Ectodermal cell (in vitro differentiated cells): ENCODE results near the gene FMO4.
"Not testable (repeated sequence)": the region's sequence is repeated elsewhere in the genome, so short reads cannot be mapped to it uniquely, and the experiment has no call there.

Source experiments
- H3K27ac ChIP-seq: 2 replicates; pipeline ENCODE4 v1.7.0; 2013; ENCODE audit warnings: mild to moderate bottlenecking, low read depth, low read length; ENCODE audit not compliant: insufficient read depth, poor library complexity, severe bottlenecking
- H3K27me3 ChIP-seq: 2 replicates; pipeline ENCODE4 v1.7.0; 2013; ENCODE audit warnings: mild to moderate bottlenecking, low read length; ENCODE audit not compliant: insufficient read depth, control insufficient read depth, poor library complexity, severe bottlenecking
- H3K36me3 ChIP-seq: one replicate; pipeline ENCODE4 v1.7.0; 2013; ENCODE audit warnings: low read length; ENCODE audit not compliant: control insufficient read depth, insufficient read depth
- H3K4me1 ChIP-seq: one replicate; pipeline ENCODE4 v1.7.0; 2013; ENCODE audit warnings: low read length; ENCODE audit not compliant: control insufficient read depth, insufficient read depth
- H3K4me3 ChIP-seq: 2 replicates; pipeline ENCODE4 v1.7.0; 2013; ENCODE audit warnings: low read depth, low read length, control low read depth; ENCODE audit not compliant: insufficient read depth
- H3K9me3 ChIP-seq: 2 replicates; pipeline ENCODE4 v1.7.0; 2013; ENCODE audit warnings: mild to moderate bottlenecking, low read length, moderate library complexity; ENCODE audit not compliant: control insufficient read depth
- WGBS, 2 experiments: methylation state at CpG; one replicate each; pipeline ENCODE4 v1.1.7; 2013; ENCODE audit warnings: missing lambda C conversion rate in 2 of 2; 5-methylcytosine and 5-hydroxymethylcytosine counted together

Gene FMO4

GRCh38 chr1:171351961-171352360, 38.0 kb downstream of the FMO4 start:
- no peaks in the 10 kb centered on the region for H3K4me1 ChIP-seq
- WGBS, 2 experiments = 71 to 75% methylated on average over 3 of the region's 3 CpGs

GRCh38 chr1:171352554-171352953, 38.6 kb downstream of the FMO4 start:
- H3K4me1 ChIP-seq = no peaks in the 10 kb centered on the region
- H3K4me3 ChIP-seq = no peak overlapping the region
- H3K36me3 ChIP-seq = no peaks in the 10 kb centered on the region
- no peak overlapping the region for H3K27ac ChIP-seq
- H3K27me3 ChIP-seq = no peaks in the 10 kb centered on the region
- WGBS, 2 experiments = 92 to 94% methylated on average over 2 of the region's 2 CpGs
- H3K9me3 ChIP-seq = no peaks in the 10 kb centered on the region

More at GRCh38 chr1:171351961-171352360, 38.0 kb downstream of the FMO4 start:
- Histone ChIP-seq H3K27me3 (no peaks in the 10 kb centered on the region), H3K4me3 (no peak overlapping the region), H3K27ac (no peak overlapping the region), H3K9me3 (no peaks in the 10 kb centered on the region), H3K36me3 (no peaks in the 10 kb centered on the region)

- no peak overlapping the region for H3K27ac ChIP-seq
- H3K4me3 ChIP-seq = no peak overlapping the region
- 87 to 94% methylated on average over 3 of the region's 3 CpGs for WGBS, 2 experiments
- H3K27me3 ChIP-seq = no peaks in the 10 kb centered on the region
- H3K36me3 ChIP-seq = no peaks in the 10 kb centered on the region
- H3K4me1 ChIP-seq = no peaks in the 10 kb centered on the region
- no peaks in the 10 kb centered on the region for H3K9me3 ChIP-seq
Measured at GRCh38 chr1:171355727-171356126, 41.7 kb downstream of the FMO4 start.

DNA sequence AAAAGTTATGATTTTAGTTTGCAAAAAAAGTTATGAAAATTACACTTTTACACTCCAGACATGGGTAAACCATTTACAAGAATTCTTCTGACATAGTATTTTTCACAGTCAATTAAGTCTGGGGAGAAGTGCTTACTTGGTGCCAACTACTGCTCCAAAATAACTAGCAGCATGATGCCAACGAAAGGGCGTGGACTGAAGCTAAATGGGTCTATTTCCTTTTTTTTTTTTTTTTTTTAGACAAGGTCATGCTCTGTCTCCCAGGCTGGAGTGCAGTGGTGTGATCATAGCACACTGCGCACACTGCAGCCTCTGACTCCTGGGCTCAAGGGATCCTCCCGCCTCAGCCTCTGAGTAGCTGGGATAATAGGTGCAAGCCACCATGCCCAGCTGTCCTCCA, 43.2 kb downstream of the FMO4 start:
- WGBS, 2 experiments = 78 to 80% methylated on average over 4 of the region's 4 CpGs
- H3K27ac ChIP-seq = no peak overlapping the region

GRCh38 chr1:171359355-171359648, 45.3 kb downstream of the FMO4 start:
- not testable (repeated sequence) for H3K27ac ChIP-seq, H3K4me3 ChIP-seq, H3K27me3 ChIP-seq, H3K9me3 ChIP-seq, H3K36me3 ChIP-seq, H3K4me1 ChIP-seq
- WGBS, 2 experiments = 91 to 93% methylated on average over 7 of the region's 7 CpGs

More for the DNA sequence above, 43.2 kb downstream of the FMO4 start:
- Histone ChIP-seq H3K4me3 (no peak overlapping the region), H3K36me3 (no peaks in the 10 kb centered on the region), H3K9me3 (no peaks in the 10 kb centered on the region), H3K4me1 (no peaks in the 10 kb centered on the region), H3K27me3 (no peaks in the 10 kb centered on the region)

DNA sequence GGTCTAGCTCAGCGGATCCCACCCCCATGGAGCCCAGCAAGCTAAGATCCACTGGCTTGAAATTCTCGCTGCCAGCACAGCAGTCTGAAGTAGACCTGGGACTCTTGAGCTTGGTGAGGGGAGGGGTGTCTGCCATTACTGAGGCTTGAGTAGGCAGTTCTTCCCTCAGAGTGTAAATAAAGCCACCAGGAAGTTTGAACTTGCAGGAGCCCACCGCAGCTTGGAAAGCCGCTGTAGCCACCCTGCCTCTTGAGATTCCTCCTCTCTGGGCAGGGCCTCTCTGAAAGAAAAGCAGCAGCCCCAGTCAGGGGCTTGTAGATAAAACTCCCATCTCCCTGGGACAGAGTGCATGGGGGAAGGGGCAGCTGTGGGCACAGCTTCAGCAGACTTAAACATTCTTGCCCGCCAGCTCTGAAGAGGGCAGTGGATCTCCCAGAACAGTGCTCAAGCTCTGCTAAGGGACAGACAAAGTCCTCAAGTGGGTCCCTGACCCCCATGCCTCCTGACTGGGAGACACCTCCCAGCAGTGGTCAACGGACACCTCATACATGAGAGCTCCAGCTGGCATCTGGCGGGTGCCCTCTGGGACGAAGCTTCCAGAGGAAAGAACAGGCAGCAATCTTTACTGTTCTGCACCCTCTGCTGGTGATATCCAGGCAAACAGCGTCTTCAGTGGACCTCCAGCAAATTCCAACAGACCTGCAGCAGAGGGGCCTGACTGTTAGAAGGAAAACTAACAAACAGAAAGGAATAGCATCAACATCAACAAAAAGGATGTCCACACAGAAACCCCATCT, 45.9 kb downstream of the FMO4 start:
- not testable (repeated sequence) for H3K4me3 ChIP-seq, H3K27ac ChIP-seq, H3K4me1 ChIP-seq, H3K9me3 ChIP-seq, H3K27me3 ChIP-seq, H3K36me3 ChIP-seq
- 83 to 88% methylated on average over 9 of the region's 9 CpGs for whole genome bisulfite sequencing, 2 experiments

GRCh38 chr1:171366085-171366484, 52.1 kb downstream of the FMO4 start:
- WGBS, 2 experiments = 97 to 98% methylated on average over 6 of the region's 6 CpGs
- H3K9me3 ChIP-seq = no peaks in the 10 kb centered on the region
- H3K4me3 ChIP-seq = no peak overlapping the region
- peaks cover 4% of the 10 kb centered on the region for H3K4me1 ChIP-seq
- no peak overlapping the region for H3K27ac ChIP-seq
- H3K27me3 ChIP-seq = no peaks in the 10 kb centered on the region
- H3K36me3 ChIP-seq = no peaks in the 10 kb centered on the region

- Histone ChIP-seq H3K36me3 (no peaks in the 10 kb centered on the region), H3K4me1 (peaks cover 4% of the 10 kb centered on the region), H3K9me3 (no peaks in the 10 kb centered on the region), H3K27ac (no peak overlapping the region), H3K27me3 (no peaks in the 10 kb centered on the region), H3K4me3 (no peak overlapping the region)
- WGBS, 2 experiments = 63% methylated on average over 2 of the region's 2 CpGs; no CpG with 5 or more reads in 1 of the 2 experiments
Measured at GRCh38 chr1:171366816-171367215, 52.8 kb downstream of the FMO4 start.

DNA sequence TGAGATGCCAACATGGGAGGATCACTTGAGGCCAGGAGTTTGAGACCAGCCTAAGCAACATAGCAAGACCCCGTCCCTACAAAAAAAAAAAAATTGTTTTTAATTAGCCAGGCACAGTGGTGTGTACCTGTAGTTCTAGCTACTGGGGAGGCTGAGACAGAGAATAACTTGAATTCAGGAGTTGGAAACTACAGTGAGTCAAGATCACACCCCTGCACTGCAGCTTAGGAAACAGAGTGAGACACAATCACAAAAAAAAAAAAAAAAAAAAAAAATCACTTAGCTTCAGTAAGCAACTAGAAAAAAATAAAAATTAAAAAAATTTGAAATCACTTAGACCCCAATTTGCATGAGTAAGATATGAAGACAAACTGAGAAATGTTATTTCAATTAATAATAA, 53.5 kb downstream of the FMO4 start:
- Histone ChIP-seq H3K4me3 (no peak overlapping the region), H3K4me1 (peaks cover 4% of the 10 kb centered on the region), H3K27me3 (no peaks in the 10 kb centered on the region), H3K9me3 (no peaks in the 10 kb centered on the region), H3K27ac (no peak overlapping the region), H3K36me3 (no peaks in the 10 kb centered on the region)
- WGBS, 2 experiments = 100% methylated on average over 1 of the region's 1 CpG; no CpG with 5 or more reads in 1 of the 2 experiments

GRCh38 chr1:171372418-171373084, 58.6 kb downstream of the FMO4 start:
- Histone ChIP-seq H3K9me3 (no peaks in the 10 kb centered on the region), H3K27me3 (no peaks in the 10 kb centered on the region), H3K36me3 (no peaks in the 10 kb centered on the region), H3K27ac (no peak overlapping the region), H3K4me3 (no peak overlapping the region), H3K4me1 (no peaks in the 10 kb centered on the region)
- 95% methylated on average over 6 of the region's 6 CpGs for WGBS, 2 experiments
